Osteocyte (in vitro differentiated cells): Measurements from ENCODE around the gene PRKCD. TPM values are rescaled to one million over a fixed set of nuclear protein-coding genes. Genes with fewer than 3 reads are reported as not detected.

Experiments used
- DNase-seq: peaks from one replicate; pipeline ENCODE4 v3.0.0; 2021; ENCODE audit warnings: mixed read lengths; ENCODE audit not compliant: unreplicated experiment; ENCODE audit errors: extremely low spot score
- H3K27ac Mint-ChIP-seq: one replicate; pipeline ENCODE4 v1.8.0; 2021; ENCODE audit warnings: mild to moderate bottlenecking, mixed read lengths; ENCODE audit not compliant: unreplicated experiment
- H3K27me3 Mint-ChIP-seq: one replicate; pipeline ENCODE4 v1.8.0; 2021; ENCODE audit warnings: mixed read lengths; ENCODE audit not compliant: unreplicated experiment
- H3K36me3 Mint-ChIP-seq: one replicate; pipeline ENCODE4 v1.8.0; 2021; ENCODE audit warnings: mixed read lengths; ENCODE audit not compliant: unreplicated experiment
- H3K4me1 Mint-ChIP-seq: one replicate; pipeline ENCODE4 v1.8.0; 2021; ENCODE audit warnings: mixed read lengths; ENCODE audit not compliant: unreplicated experiment
- H3K4me3 Mint-ChIP-seq: one replicate; pipeline ENCODE4 v1.8.0; 2021; ENCODE audit warnings: mild to moderate bottlenecking, moderate library complexity, mixed read lengths; ENCODE audit not compliant: unreplicated experiment
- H3K9me3 Mint-ChIP-seq: one replicate; pipeline ENCODE4 v1.8.0; 2021; ENCODE audit warnings: mixed read lengths; ENCODE audit not compliant: unreplicated experiment
- total RNA-seq: library from RNA; stranded (reverse); gene quantifications from 2 replicates; pipeline ENCODE4 v1.2.1, GENCODE V29; 2021
- TF ChIP-seq, protein P1 (sequence below): fragments of 200-600 bp; sonication (generic); IDR thresholded peaks from 2 replicates; pipeline ENCODE4 v1.5.0; 2021; ENCODE audit warnings: antibody characterized with exemption, mild to moderate bottlenecking, moderate library complexity

PRKCD gene
- total RNA-seq, 1 donor from 2014 or later, result 17.1 TPM

DNA sequence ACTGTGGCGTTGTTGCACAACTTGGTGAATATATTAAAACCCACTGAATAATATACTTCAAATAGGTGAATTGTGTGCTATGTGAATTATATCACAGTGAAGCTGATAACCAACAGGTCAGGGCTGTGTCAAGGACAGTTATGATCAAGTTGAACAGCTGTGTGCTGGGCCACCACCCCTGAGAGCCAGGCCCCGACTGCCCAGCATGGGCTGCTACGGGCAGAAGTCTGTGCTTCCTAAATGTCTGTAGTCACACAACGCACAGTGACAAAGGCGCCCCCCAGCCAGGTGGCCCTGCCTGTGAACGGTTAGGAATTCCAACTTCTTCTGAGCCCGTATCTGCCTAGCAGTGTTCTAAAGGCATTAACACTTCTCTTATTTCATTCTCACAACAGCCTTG, 62.0 kb downstream of the PRKCD start:
- peaks cover 24% of the 10 kb centered on the region for H3K36me3 Mint-ChIP-seq
- H3K4me1 Mint-ChIP-seq, result peaks cover 8% of the 10 kb centered on the region
- no peak overlapping the region for H3K4me3 Mint-ChIP-seq
- no peak for DNase-seq
- H3K27ac Mint-ChIP-seq, result no peak overlapping the region
- H3K9me3 Mint-ChIP-seq, result no peaks in the 10 kb centered on the region
- TF ChIP-seq, protein P1, sequence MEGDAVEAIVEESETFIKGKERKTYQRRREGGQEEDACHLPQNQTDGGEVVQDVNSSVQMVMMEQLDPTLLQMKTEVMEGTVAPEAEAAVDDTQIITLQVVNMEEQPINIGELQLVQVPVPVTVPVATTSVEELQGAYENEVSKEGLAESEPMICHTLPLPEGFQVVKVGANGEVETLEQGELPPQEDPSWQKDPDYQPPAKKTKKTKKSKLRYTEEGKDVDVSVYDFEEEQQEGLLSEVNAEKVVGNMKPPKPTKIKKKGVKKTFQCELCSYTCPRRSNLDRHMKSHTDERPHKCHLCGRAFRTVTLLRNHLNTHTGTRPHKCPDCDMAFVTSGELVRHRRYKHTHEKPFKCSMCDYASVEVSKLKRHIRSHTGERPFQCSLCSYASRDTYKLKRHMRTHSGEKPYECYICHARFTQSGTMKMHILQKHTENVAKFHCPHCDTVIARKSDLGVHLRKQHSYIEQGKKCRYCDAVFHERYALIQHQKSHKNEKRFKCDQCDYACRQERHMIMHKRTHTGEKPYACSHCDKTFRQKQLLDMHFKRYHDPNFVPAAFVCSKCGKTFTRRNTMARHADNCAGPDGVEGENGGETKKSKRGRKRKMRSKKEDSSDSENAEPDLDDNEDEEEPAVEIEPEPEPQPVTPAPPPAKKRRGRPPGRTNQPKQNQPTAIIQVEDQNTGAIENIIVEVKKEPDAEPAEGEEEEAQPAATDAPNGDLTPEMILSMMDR, result no peak
- no peaks in the 10 kb centered on the region for H3K27me3 Mint-ChIP-seq

DNA sequence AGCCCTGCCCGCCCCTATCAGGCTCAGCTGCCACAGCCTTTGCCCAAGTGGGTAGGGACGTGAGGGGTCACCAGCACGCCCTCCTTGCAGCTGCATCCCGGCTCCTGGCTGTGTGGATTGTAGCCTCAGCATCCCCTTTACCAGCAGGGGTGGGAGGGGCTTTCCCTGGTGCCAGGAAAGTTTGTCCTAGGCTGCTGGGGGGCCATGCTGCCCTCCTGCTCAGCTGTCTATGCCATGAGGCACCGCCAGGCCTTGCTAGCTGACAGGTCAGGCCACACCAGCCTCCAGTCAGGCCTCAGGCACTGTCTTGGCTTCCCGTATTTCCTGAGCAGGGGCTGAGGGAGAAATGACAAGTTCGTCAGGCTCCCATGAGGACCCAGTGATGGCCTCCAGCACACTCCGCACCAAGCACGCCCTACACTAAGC, 62.5 kb downstream of the PRKCD start:
- Mint-ChIP-seq H3K27ac (peak overlapping the region; percentile 72), H3K9me3 (no peaks in the 10 kb centered on the region)
- DNase-seq, result no peak

DNA sequence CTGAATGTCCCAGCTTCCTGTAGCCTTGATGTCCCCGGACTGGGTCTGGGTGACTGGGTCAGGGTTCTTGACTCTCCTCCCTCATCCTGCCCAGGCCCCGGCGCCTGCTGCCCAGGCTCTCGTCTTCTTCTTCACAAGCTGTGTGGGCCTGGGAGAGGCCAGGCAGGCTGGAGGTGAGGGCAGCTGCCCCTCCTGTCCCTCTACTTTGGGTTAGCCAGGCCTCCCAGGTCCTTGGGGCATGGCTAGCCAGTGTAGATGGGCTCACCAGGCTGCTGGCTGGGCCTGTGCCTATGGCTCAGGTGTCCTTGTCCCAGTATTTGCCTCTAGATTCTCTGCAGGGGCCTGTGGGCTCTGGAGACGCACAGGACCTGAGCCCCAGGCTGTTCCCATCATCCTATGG, 63.0 kb downstream of the PRKCD start:
- TF ChIP-seq, protein P1, result no peak
- DNase-seq, result peak; percentile 83
- H3K9me3 Mint-ChIP-seq, result no peaks in the 10 kb centered on the region
- H3K27me3 Mint-ChIP-seq, result no peaks in the 10 kb centered on the region
- H3K27ac Mint-ChIP-seq, result peak overlapping the region; percentile 72
- peaks cover 33% of the 10 kb centered on the region for H3K36me3 Mint-ChIP-seq
- H3K4me1 Mint-ChIP-seq, result peaks cover 8% of the 10 kb centered on the region
- no peak overlapping the region for H3K4me3 Mint-ChIP-seq

More for the DNA sequence above, 62.5 kb downstream of the PRKCD start:
- TF ChIP-seq, protein P1, result no peak
- peaks cover 29% of the 10 kb centered on the region for H3K36me3 Mint-ChIP-seq
- H3K4me1 Mint-ChIP-seq, result peaks cover 8% of the 10 kb centered on the region
- no peaks in the 10 kb centered on the region for H3K27me3 Mint-ChIP-seq
- no peak overlapping the region for H3K4me3 Mint-ChIP-seq

DNA sequence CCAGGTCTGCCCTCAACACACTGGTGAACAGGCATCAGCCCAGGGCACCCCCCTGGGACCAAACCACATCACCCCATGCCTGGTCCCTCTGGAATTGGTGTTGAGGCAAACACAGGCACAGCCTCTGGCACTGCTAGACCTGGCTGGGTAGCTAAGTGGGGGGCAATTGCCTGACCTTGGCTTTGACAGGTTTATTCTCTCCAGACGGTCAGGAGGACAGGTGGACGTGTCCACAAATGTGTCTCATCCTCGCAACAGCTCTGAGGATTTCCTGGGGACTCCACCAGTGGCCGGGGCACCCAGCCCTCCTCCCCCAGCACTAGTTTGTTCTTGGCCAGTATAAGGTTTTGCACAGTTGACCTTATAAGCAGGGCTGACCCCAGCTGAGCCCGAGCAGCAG, 63.5 kb downstream of the PRKCD start:
- Mint-ChIP-seq H3K9me3 (no peaks in the 10 kb centered on the region), H3K4me1 (peaks cover 8% of the 10 kb centered on the region), H3K4me3 (no peak overlapping the region), H3K27ac (peak overlapping the region; percentile 14), H3K27me3 (no peaks in the 10 kb centered on the region), H3K36me3 (peaks cover 36% of the 10 kb centered on the region)
- no peak for DNase-seq
- TF ChIP-seq, protein P1, result no peak

DNA sequence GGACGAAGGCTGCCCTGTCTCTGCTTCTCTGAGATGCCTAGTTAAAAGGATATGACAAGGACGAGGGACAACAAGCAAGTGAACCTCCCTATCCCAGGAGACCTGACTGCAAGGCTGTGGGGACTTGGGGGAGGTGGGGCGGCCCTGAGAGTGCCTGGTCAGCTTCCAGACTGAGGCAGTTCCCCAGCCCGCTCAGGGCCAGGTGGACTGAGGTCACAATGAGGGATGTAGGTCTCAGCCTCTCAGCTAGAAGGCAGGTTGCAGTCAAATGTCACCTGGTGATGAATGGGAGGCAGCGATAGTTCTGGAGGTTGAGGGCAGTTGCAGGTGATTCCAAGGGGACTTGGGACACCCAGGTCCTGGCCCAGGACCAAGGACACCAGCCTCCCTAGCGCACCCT, 64.2 kb downstream of the PRKCD start:
- no peak overlapping the region for H3K4me3 Mint-ChIP-seq
- H3K27ac Mint-ChIP-seq, result no peak overlapping the region

More for the DNA sequence above, 64.2 kb downstream of the PRKCD start:
- Mint-ChIP-seq H3K27me3 (no peaks in the 10 kb centered on the region), H3K9me3 (no peaks in the 10 kb centered on the region), H3K36me3 (peaks cover 38% of the 10 kb centered on the region), H3K4me1 (peaks cover 3% of the 10 kb centered on the region)
- no peak for DNase-seq
- TF ChIP-seq, protein P1, result no peak
